K562 (cell line): ENCODE data around the gene TMEM19. TPM values are rescaled to one million over a fixed set of nuclear protein-coding genes. Genes with fewer than 3 reads are reported as not detected.

ENCODE experiments used
- ATAC-seq: fragments of 200-7000 bp; cut with Tn5 transposase; 3 replicates; pipeline ENCODE4 v1.9.1; 2020; ENCODE audit warnings: moderate library complexity
- BruUV-seq: library from RNA; stranded (reverse); fragments of 400-500 nt; replicated peaks from 2 replicates; lab custom pipeline; 2021; lab: Mats Ljungman, UMichigan
- CTCF ChIA-PET: fragments of 300-600 bp; formaldehyde crosslinking; extraction: SDS; loops from one replicate; lab custom pipeline; 2021; ENCODE audit warnings: low intra/inter-chr PET ratio; lab: Yijun Ruan, JAX
- POLR2A ChIA-PET: fragments of 300-600, 350-650 bp; sonication (Branson Sonifier 250); formaldehyde crosslinking; extraction: SDS; loops from one replicate; lab custom pipeline; 2021; ENCODE audit warnings: antibody characterized with exemption, inconsistent platforms; lab: Yijun Ruan, JAX
- DNase-seq, 4 experiments: peaks; one replicate each; pipeline versions ENCODE4 v3.0.0 to v3.0.0-alpha.2; 2011 to 2018; ENCODE audit warnings: low spot score in 3 of 4, mixed read lengths in 3 of 4; ENCODE audit errors: extremely low read depth in 1 of 4
- FAIRE-seq: peaks from 2 replicates; lab custom pipeline; 2011; peaks lifted over from hg19 to GRCh38; lab: Jason Lieb, UNC
- H2AFZ ChIP-seq: 2 replicates; pipeline ENCODE4 v1.6.0; 2011; ENCODE audit warnings: low read depth, low read length, control low read depth, inconsistent platforms
- H3K27ac ChIP-seq: fragments of 200-600 bp; 3 replicates; pipeline ENCODE4 v1.8.0; 2011; ENCODE audit warnings: low read depth, mild to moderate bottlenecking, control low read depth, inconsistent platforms, low read length, moderate library complexity, mixed read lengths; ENCODE audit errors: extremely low read depth
- H3K27me3 ChIP-seq, 2 experiments: fragments of 300-600 bp in 1 of 2; 2 replicates in 1 of 2; 3 replicates in 1 of 2; pipeline versions ENCODE4 v1.6.0 to v1.8.0; 2011; ENCODE audit warnings: inconsistent platforms in 2 of 2, low read length in 2 of 2, mild to moderate bottlenecking in 1 of 2, mixed read lengths in 1 of 2, moderate library complexity in 1 of 2; ENCODE audit not compliant: control insufficient read depth in 2 of 2, insufficient read depth in 2 of 2
- H3K36me3 ChIP-seq: fragments of 300-600 bp; 3 replicates; pipeline ENCODE4 v1.8.0; 2011; ENCODE audit warnings: mild to moderate bottlenecking, low read length, inconsistent platforms; ENCODE audit not compliant: control insufficient read depth, insufficient read depth
- H3K4me1 ChIP-seq, 2 experiments: fragments of 200-600 bp in 1 of 2; replicated peaks in 1 of 2; 2 replicates in 1 of 2; 3 replicates in 1 of 2; pipeline versions ENCODE4 v1.5.1 to v1.8.0; 2011; ENCODE audit warnings: inconsistent platforms in 2 of 2, low read length in 2 of 2, mild to moderate bottlenecking in 1 of 2, mixed read lengths in 1 of 2, moderate library complexity in 1 of 2; ENCODE audit not compliant: control insufficient read depth in 2 of 2, insufficient read depth in 2 of 2
- H3K4me2 ChIP-seq: 2 replicates; pipeline ENCODE4 v1.6.1; 2011; ENCODE audit warnings: low read length, control low read depth, inconsistent platforms, mixed read lengths; ENCODE audit not compliant: insufficient read depth
- H3K4me3 ChIP-seq: fragments of 200-600 bp; sonication (generic), shearing (Covaris generic); 2 replicates; pipeline ENCODE4 v1.5.1; 2016; ENCODE audit warnings: control low read depth, inconsistent platforms
- H3K79me2 ChIP-seq: fragments of 200-600 bp; 3 replicates; pipeline ENCODE4 v1.8.0; 2011; ENCODE audit warnings: low read length, inconsistent platforms; ENCODE audit not compliant: control insufficient read depth, insufficient read depth
- H3K9ac ChIP-seq, 2 experiments: 2 replicates each; pipeline versions ENCODE4 v1.6.0 to v1.6.1; 2011; ENCODE audit warnings: low read depth in 2 of 2, low read length in 2 of 2, control low read depth in 1 of 2, inconsistent platforms in 1 of 2, mild to moderate bottlenecking in 1 of 2, mixed read lengths in 1 of 2; ENCODE audit not compliant: insufficient read depth in 1 of 2
- H3K9me1 ChIP-seq: one replicate; pipeline ENCODE4 v1.6.0; 2011; ENCODE audit warnings: inconsistent platforms, mild to moderate bottlenecking, low read length, moderate library complexity; ENCODE audit not compliant: control insufficient read depth, insufficient read depth
- H3K9me3 ChIP-seq: replicated peaks from 2 replicates; pipeline ENCODE4 v1.5.1; 2011; ENCODE audit warnings: low read depth, low read length, inconsistent platforms; ENCODE audit not compliant: control insufficient read depth, insufficient read depth
- H4K20me1 ChIP-seq: replicated peaks from 2 replicates; pipeline ENCODE4 v1.6.1; 2011; ENCODE audit warnings: low read length, inconsistent platforms, mixed read lengths; ENCODE audit not compliant: control insufficient read depth, insufficient read depth
- ELF1 ChIP-seq: fragments of 200-800 bp; sonication (Bioruptor generic); IDR thresholded peaks from 2 replicates; pipeline ENCODE4 v1.6.1; 2016; ENCODE audit warnings: missing genetic modification characterization, missing compliant biosample characterization
- SRF ChIP-seq, 2 experiments: fragments of 250-450, 450-650 bp in 1 of 2; sonication (Bioruptor Pico) in 1 of 2; sonication (generic) in 1 of 2; formaldehyde crosslinking; IDR thresholded peaks; 2 replicates each; pipeline versions ENCODE4 v1.5.0 to v1.5.1; 2020 to 2022; ENCODE audit warnings: mild to moderate bottlenecking in 1 of 2, missing genetic modification reagents in 1 of 2
- ZMIZ1 ChIP-seq, 2 experiments: fragments of 150-350 bp in 1 of 2; IDR thresholded peaks; 2 replicates each; pipeline ENCODE4 v1.6.1; 2012 to 2016; ENCODE audit warnings: low read depth in 2 of 2, low read length in 2 of 2, mild to moderate bottlenecking in 1 of 2, moderate library complexity in 1 of 2
- ZNF282 ChIP-seq: sonication (generic); formaldehyde crosslinking; IDR thresholded peaks from 2 replicates; pipeline ENCODE4 v1.8.1; 2023; ENCODE audit warnings: missing genetic modification reagents
- ZNF57 ChIP-seq: fragments of 450-650 bp; formaldehyde crosslinking; IDR thresholded peaks from 2 replicates; pipeline ENCODE4 v1.4.0; 2020; ENCODE audit warnings: mild to moderate bottlenecking, moderate library complexity
- WGBS: fragments of 100-300 bp; shearing (Covaris generic); methylation state at CpG from one replicate; pipeline ENCODE4 v1.1.6; 2016; ENCODE audit warnings: low coverage, mixed read lengths; ENCODE audit not compliant: insufficient coverage; ENCODE audit errors: missing lambda C conversion rate; 5-methylcytosine and 5-hydroxymethylcytosine counted together
- in situ Hi-C: fragments of 300-500 bp; cut with MboI; formaldehyde crosslinking; loops from 4 replicates; pipeline ENCODE4 v1.15.0; 2018; ENCODE audit warnings: inconsistent platforms, mixed read lengths
- intact Hi-C: fragments of 100-400 bp; cut with micrococcal nuclease; formaldehyde crosslinking; loops from 2 replicates; pipeline ENCODE4 v1.14.2; 2022
- polyA plus RNA-seq, 8 experiments: library from polyadenylated mRNA; depleted of rRNA in 4 of 8; stranded (reverse) in 5 of 8; unstranded in 3 of 8; fragments of >200 nt; fragmentation: Nextera tagmentation in 2 of 8; fragmentation: Illumina TruSeq in 1 of 8; extraction: Ambion mirVana in 2 of 8; extraction: Trizol in 1 of 8; gene quantifications; 2 replicates each; pipeline versions ENCODE4 v1.2.1 to v1.2.3, GENCODE V29; 2011 to 2014; ENCODE audit warnings: inconsistent platforms in 1 of 8, missing spikeins in 1 of 8
- total RNA-seq, 7 experiments: library from RNA; depleted of rRNA in 6 of 7; stranded (reverse); fragments of >200 nt in 6 of 7; fragmentation: Illumina TruSeq in 2 of 7; extraction: Trizol in 2 of 7; gene quantifications; 2 replicates each; pipeline versions ENCODE4 v1.2.1 to v1.2.3, GENCODE V29; 2011 to 2021; ENCODE audit warnings: low replicate concordance in 1 of 7

TMEM19 gene
- total and polyA plus RNA-seq, 9 of the 15 experiments (the other 6 are each of a cell fraction or from before 2014, with no cell fraction given): 8.2 to 24.2 (median 17.2) TPM

- no TSS peak for BruUV-seq
- TF ChIP-seq ZNF57 (CRISPR knock-in tag) (no peak), SRF (CRISPR knock-in tag; IDR thresholded peaks at IDR 0.05) (no peak), ELF1 (tag) (no peak), ZMIZ1 (IDR thresholded peaks at IDR 0.05; ENCODE audit: low read depth in 2 of 2, low read length in 2 of 2) (no peak), ZNF282 (CRISPR knock-in tag) (no peak)
- TF ChIP-seq, all 486 proteins: peak for 0
- ATAC-seq (no peak), FAIRE-seq (no peak), DNase-seq (no peak)
- ChIA-PET POLR2A (no interaction called here), CTCF (no interaction called here)
- H4K20me1 ChIP-seq: no peaks in the 10 kb centered on the region
- no peaks in the 10 kb centered on the region for H3K9me1 ChIP-seq
- in situ Hi-C loops: no loop called here
- no peaks in the 10 kb centered on the region for H3K79me2 ChIP-seq
- no peaks in the 10 kb centered on the region for H3K36me3 ChIP-seq
- H3K9ac ChIP-seq: no peak overlapping the region
- no peak overlapping the region for H3K27ac ChIP-seq
- no peak overlapping the region for H2AFZ ChIP-seq
- no peaks in the 10 kb centered on the region for H3K27me3 ChIP-seq
- 40% methylated on average over 1 of the region's 1 CpG for WGBS
- H3K4me2 ChIP-seq: no peak overlapping the region
- no peaks in the 10 kb centered on the region for H3K9me3 ChIP-seq
- H3K4me3 ChIP-seq: no peak overlapping the region
- intact Hi-C loops: no loop called here
- H3K4me1 ChIP-seq: peaks cover 0 to 4% of the 10 kb centered on the region in 2 experiments; a peak in 2 of 5 replicates
Observed at GRCh38 chr12:71737197-71737596, 51.3 kb downstream of the TMEM19 start.
